GM10847 (cell line): Measurements from ENCODE around the gene P4HTM.

ENCODE experiments used
- POLR2A ChIP-seq: IDR thresholded peaks from 2 replicates; pipeline ENCODE4 v1.6.1; 2011; ENCODE audit not compliant: insufficient read length; ENCODE audit errors: extremely low read depth

P4HTM gene

DNA sequence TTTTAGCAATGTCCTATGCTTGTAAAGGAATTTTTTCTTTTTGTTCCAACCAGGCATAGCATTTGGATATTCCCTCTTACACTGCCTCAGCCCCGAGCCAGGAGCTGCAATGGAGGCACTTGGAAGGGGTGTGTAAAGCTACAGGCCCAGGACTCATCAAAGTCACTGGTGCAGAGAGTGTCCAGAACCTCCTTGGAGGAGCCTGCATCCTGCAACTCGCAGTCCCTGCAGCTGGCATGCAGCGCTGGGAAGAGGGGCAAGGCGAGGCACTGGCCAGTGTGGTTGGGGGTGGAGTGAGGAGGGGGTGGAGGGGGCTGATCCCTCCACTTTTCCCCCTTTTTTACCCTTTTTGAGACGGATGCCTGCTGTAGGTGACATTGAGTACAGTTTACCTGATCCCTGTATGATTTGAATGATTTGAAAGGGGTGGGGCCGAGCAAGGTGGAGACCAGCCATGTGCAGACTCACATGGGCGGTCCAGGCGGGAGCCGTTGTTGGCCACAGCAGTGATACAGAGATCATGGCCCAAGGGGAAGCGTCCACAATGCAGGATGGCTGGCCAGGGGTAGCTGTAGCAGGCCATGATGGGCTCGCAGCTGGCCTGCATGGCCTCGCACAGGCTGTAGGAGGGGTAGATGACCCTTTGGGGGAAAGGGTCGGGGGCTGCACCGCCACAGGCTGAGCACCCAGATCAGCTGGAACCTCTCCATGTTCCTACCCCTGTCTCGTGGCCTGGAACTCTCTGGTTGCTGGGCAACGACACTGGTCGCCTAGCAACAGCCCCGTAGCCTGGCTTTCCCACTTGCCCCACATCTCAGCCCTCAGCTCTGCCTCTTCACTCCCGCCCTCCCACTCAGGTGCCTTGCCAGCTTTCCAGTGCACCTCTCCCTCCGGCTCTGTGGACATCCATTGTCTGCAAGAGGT is 7.9 kb downstream of the P4HTM start:
- TF ChIP-seq POLR2A = no peak

- TF ChIP-seq POLR2A = no peak
Observed at GRCh38 chr3:48999085-48999858, 9.2 kb downstream of the P4HTM start.

GRCh38 chr3:49001155-49001554 is 11.1 kb downstream of the P4HTM start:
- TF ChIP-seq POLR2A = no peak

DNA sequence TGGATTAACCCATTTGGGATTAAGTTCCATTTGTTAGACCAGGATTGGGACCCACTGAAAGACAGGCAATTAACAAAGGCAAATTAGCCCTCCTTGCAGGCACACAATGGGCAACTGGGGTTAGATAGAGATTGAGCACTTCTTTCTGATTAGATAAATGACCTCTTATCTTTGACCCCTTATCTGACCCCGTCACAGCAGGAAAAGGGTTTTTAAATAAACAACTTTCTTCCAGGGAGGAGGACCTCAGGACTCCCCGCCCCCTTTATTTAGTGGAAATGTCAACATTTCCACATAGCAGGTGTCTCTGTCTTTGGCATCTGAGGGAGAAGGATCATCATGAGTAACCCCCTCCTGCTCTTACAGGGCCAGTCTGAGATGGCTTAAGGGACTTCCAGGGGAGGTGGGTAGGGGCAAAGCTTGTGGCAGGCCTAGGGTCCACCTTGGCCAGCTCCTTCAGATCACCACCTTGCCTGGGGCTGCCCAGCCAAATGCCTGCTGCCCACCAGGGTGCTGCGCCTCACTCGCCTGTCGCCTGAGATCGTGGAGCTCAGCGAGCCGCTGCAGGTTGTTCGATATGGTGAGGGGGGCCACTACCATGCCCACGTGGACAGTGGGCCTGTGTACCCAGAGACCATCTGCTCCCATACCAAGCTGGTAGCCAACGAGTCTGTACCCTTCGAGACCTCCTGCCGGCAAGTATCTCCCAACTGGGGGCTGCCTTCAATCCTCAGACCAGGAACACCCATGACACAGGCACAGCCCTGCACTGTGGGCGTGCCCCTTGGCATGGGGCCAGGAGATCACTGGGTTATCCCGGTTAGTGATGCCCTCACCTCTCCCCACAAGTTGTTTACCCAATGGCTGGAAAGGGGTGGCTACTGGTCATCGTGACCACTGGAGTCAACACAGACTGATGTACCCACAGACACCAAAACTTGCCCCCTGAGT is 14.6 kb downstream of the P4HTM start:
- TF ChIP-seq POLR2A = no peak

DNA sequence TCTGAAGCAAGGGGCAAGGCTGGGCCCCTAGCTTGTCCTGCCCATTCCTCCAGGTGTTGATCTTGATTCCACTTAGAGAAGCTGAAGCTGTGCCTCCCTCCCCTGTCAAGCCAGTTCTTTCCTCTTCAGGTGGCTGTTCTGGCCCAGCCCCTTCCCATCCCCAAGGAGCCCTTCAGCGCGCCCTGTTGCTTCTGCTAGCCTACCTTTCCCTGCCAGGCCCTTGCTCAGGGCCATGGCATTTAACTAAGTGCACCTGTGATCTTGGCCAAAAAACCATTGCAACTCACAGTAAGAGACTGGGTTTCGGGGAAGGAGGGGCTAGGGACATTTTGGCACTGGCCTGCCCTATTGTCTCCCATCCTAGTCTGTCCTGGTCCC is 15.3 kb downstream of the P4HTM start:
- TF ChIP-seq POLR2A = no peak

GRCh38 chr3:49005998-49006397 is 16.0 kb downstream of the P4HTM start:
- TF ChIP-seq POLR2A = no peak

- no peak for TF ChIP-seq POLR2A
Observed at GRCh38 chr3:49006408-49007067, 16.5 kb downstream of the P4HTM start.

- TF ChIP-seq POLR2A = peak; percentile 68
Observed at GRCh38 chr3:49007068-49007770, 17.2 kb downstream of the P4HTM start, which contains the start of gene WDR6. Gene WDR6 (plus strand): TSS chr3:49007391. CDS start chr3:49007432, 41 bp downstream.

- TF ChIP-seq POLR2A = no peak
Observed at GRCh38 chr3:49007771-49008528, 17.9 kb downstream of the P4HTM start.

DNA sequence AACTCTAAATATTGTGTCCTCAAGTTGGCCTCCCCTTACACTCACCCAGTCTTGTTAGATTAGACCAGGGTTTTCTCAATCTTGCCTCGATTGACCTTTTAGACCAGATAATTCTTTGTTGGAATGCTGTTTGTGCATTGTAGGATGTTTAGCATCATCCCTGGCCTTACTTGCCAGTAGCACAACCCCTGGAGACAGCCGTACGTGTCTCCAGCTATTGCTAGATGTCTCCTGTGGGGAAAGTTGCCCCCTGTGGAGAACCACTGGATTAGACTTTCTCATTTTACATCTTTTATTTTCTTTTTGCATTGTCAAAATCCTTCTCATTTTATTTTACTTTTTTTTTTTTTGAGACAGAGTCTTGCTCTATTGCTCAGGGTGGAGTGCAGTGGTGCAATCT is 19.4 kb downstream of the P4HTM start:
- no peak for TF ChIP-seq POLR2A

GRCh38 chr3:49012441-49013017 is 22.5 kb downstream of the P4HTM start:
- no peak for TF ChIP-seq POLR2A

GRCh38 chr3:49013113-49013737 is 23.2 kb downstream of the P4HTM start:
- no peak for TF ChIP-seq POLR2A
